Measurements from ENCODE around the gene NHSL2.
"Not testable (repeated sequence)": the region's sequence is repeated elsewhere in the genome, so short reads cannot be mapped to it uniquely, and the experiment has no call there.

Gene NHSL2

GRCh38 chrX:72052415-72053090, 141.9 kb downstream of the NHSL2 start:
- DNase-seq (ENCODE audit: low read depth): no peak
- no peak overlapping the region for H3K4me3 ChIP-seq (ENCODE audit: control insufficient read depth, low read depth, low read length)
- no peak for TF ChIP-seq CTCF (IDR thresholded peaks at IDR 0.05; ENCODE audit: control insufficient read depth, insufficient read depth, low read depth, low read length, missing control alignments)

GRCh38 chrX:72053508-72053907, 142.9 kb downstream of the NHSL2 start:
- DNase-seq (ENCODE audit: low read depth): no peak
- no peak overlapping the region for H3K4me3 ChIP-seq (ENCODE audit: control insufficient read depth, low read depth, low read length)
- no peak for TF ChIP-seq CTCF (IDR thresholded peaks at IDR 0.05; ENCODE audit: control insufficient read depth, insufficient read depth, low read depth, low read length, missing control alignments)

GRCh38 chrX:72054779-72055489, 144.3 kb downstream of the NHSL2 start:
- DNase-seq (ENCODE audit: low read depth): no peak
- no peak overlapping the region for H3K4me3 ChIP-seq (ENCODE audit: control insufficient read depth, low read depth, low read length)
- no peak for TF ChIP-seq CTCF (IDR thresholded peaks at IDR 0.05; ENCODE audit: control insufficient read depth, insufficient read depth, low read depth, low read length, missing control alignments)

GRCh38 chrX:72057331-72057730, 146.7 kb downstream of the NHSL2 start:
- H3K4me3 ChIP-seq (ENCODE audit: control insufficient read depth, low read depth, low read length): no peak overlapping the region
- DNase-seq (ENCODE audit: low read depth): no peak
- TF ChIP-seq CTCF (IDR thresholded peaks at IDR 0.05; ENCODE audit: control insufficient read depth, insufficient read depth, low read depth, low read length, missing control alignments): no peak

GRCh38 chrX:72057849-72058248, 147.2 kb downstream of the NHSL2 start:
- H3K4me3 ChIP-seq (ENCODE audit: control insufficient read depth, low read depth, low read length): no peak overlapping the region
- no peak for DNase-seq (ENCODE audit: low read depth)
- TF ChIP-seq CTCF (IDR thresholded peaks at IDR 0.05; ENCODE audit: control insufficient read depth, insufficient read depth, low read depth, low read length, missing control alignments): no peak

GRCh38 chrX:72058346-72058745, 147.7 kb downstream of the NHSL2 start:
- not testable (repeated sequence) for DNase-seq (ENCODE audit: low read depth); H3K4me3 ChIP-seq (ENCODE audit: control insufficient read depth, low read depth, low read length)

GRCh38 chrX:72060196-72060920, 149.7 kb downstream of the NHSL2 start:
- TF ChIP-seq CTCF (IDR thresholded peaks at IDR 0.05; ENCODE audit: control insufficient read depth, insufficient read depth, low read depth, low read length, missing control alignments): no peak
- no peak for DNase-seq (ENCODE audit: low read depth)
- no peak overlapping the region for H3K4me3 ChIP-seq (ENCODE audit: control insufficient read depth, low read depth, low read length)

Measured in AG09309 (cell line).